Suprapubic skin (tissue), 4 donors: ENCODE measurements around the gene RPS6KA4. TPM values are rescaled to one million over a fixed set of nuclear protein-coding genes. Genes with fewer than 3 reads are reported as not detected.
"Not testable (repeated sequence)": the region's sequence is repeated elsewhere in the genome, so short reads cannot be mapped to it uniquely, and the experiment has no call there.

Source experiments
- DNase-seq, 2 donors: peaks; one replicate each; pipeline ENCODE4 v3.0.0-alpha.2; 2019; ENCODE audit warnings: low spot score in 2 of 2
- H3K27ac ChIP-seq: fragments of 200-600 bp; sonication (generic); one replicate; pipeline ENCODE4 v1.5.1; 2019
- H3K27me3 ChIP-seq: fragments of 200-600 bp; sonication (generic); one replicate; pipeline ENCODE4 v1.5.1; 2019
- H3K36me3 ChIP-seq: fragments of 200-600 bp; sonication (generic); one replicate; pipeline ENCODE4 v1.5.1; 2019
- H3K4me1 ChIP-seq: fragments of 200-600 bp; sonication (generic); one replicate; pipeline ENCODE4 v1.5.1; 2019
- H3K4me3 ChIP-seq: fragments of 200-600 bp; sonication (generic); one replicate; pipeline ENCODE4 v1.5.1; 2019; ENCODE audit warnings: mild to moderate bottlenecking
- H3K9me3 ChIP-seq: fragments of 200-600 bp; sonication (generic); one replicate; pipeline ENCODE4 v1.5.1; 2019
- EP300 ChIP-seq: sonication (generic); formaldehyde crosslinking; IDR thresholded peaks from one replicate; pipeline ENCODE4 v1.6.1; 2017; ENCODE audit warnings: antibody characterized with exemption
- POLR2A ChIP-seq, 2 donors: fragments of 450-650 bp; IDR thresholded peaks; one replicate each; pipeline ENCODE4 v1.6.1; 2017; ENCODE audit warnings: antibody characterized with exemption in 2 of 2, mild to moderate bottlenecking in 2 of 2, moderate library complexity in 2 of 2
- POLR2AphosphoS5 ChIP-seq, 3 donors: sonication (generic); formaldehyde crosslinking; IDR thresholded peaks; one replicate each; pipeline ENCODE4 v1.6.1; 2017; ENCODE audit warnings: antibody characterized with exemption in 3 of 3
- WGBS: methylation state at CpG from one replicate; pipeline ENCODE4 v1.1.5; 2018; 5-methylcytosine and 5-hydroxymethylcytosine counted together
- total RNA-seq, 4 donors: library from RNA; depleted of rRNA; stranded (reverse); fragments of >200 nt; gene quantifications; one replicate each; pipeline ENCODE4 v1.1.0, GENCODE V29; 2016
- TF ChIP-seq, protein P1 (sequence below), 2 donors: fragments of 200-600 bp in 1 of 2; fragments of 450-650 bp in 1 of 2; sonication (generic) in 1 of 2; IDR thresholded peaks; one replicate each; pipeline ENCODE4 v1.5.1; 2016 to 2019; ENCODE audit warnings: antibody characterized with exemption in 2 of 2, mild to moderate bottlenecking in 1 of 2, moderate library complexity in 1 of 2

The RPS6KA4 gene
- total RNA-seq, 4 donors from 2014 or later: 29.4 to 46.0 (median 39.6) TPM

DNA sequence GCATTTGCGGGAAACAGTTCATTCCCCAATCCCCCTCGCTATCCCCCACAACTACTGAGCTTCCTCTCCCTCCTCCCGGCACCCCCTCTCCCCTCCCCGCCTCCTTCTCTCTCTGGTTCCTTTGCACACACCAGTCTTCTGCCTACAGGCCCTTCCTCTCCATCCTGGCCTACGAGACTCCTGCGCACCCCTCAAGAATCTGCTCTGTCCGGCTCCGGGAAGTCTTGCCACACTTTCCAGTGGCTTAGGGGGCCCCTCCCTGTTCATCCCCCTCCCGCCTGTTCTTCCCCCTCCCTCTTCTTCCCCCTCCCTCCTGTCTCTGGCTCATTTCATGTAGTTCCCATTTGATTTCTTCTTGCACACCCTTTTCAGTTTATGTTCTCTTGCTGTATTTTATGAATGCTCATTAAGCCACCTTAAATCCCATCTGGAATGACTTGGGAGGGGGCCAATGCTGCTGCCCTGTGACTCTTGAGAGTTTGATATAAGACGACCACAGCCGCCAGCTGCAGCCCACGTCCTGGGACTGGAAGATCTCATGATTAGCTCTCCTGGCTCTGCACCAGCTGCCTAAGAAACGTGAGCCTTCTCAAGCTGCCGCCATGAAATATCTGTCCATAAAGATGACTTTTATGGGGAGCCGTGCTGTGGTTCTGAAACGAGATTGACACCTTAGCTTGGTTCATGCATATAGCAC, 50.9 kb downstream of the RPS6KA4 start:
- no peaks in the 10 kb centered on the region for H3K36me3 ChIP-seq
- H3K4me3 ChIP-seq: no peak overlapping the region
- TF ChIP-seq POLR2A (IDR thresholded peaks at IDR 0.05): no peak
- TF ChIP-seq POLR2AphosphoS5 (IDR thresholded peaks at IDR 0.05): no peak
- TF ChIP-seq EP300: no peak
- TF ChIP-seq, protein P1, sequence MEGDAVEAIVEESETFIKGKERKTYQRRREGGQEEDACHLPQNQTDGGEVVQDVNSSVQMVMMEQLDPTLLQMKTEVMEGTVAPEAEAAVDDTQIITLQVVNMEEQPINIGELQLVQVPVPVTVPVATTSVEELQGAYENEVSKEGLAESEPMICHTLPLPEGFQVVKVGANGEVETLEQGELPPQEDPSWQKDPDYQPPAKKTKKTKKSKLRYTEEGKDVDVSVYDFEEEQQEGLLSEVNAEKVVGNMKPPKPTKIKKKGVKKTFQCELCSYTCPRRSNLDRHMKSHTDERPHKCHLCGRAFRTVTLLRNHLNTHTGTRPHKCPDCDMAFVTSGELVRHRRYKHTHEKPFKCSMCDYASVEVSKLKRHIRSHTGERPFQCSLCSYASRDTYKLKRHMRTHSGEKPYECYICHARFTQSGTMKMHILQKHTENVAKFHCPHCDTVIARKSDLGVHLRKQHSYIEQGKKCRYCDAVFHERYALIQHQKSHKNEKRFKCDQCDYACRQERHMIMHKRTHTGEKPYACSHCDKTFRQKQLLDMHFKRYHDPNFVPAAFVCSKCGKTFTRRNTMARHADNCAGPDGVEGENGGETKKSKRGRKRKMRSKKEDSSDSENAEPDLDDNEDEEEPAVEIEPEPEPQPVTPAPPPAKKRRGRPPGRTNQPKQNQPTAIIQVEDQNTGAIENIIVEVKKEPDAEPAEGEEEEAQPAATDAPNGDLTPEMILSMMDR (IDR thresholded peaks at IDR 0.05): no peak
- peaks cover 4% of the 10 kb centered on the region for H3K27me3 ChIP-seq
- DNase-seq: no peak
- no peaks in the 10 kb centered on the region for H3K9me3 ChIP-seq
- WGBS: 48% methylated on average over 16 of the region's 16 CpGs
- peaks cover 9% of the 10 kb centered on the region for H3K4me1 ChIP-seq
- no peak overlapping the region for H3K27ac ChIP-seq

DNA sequence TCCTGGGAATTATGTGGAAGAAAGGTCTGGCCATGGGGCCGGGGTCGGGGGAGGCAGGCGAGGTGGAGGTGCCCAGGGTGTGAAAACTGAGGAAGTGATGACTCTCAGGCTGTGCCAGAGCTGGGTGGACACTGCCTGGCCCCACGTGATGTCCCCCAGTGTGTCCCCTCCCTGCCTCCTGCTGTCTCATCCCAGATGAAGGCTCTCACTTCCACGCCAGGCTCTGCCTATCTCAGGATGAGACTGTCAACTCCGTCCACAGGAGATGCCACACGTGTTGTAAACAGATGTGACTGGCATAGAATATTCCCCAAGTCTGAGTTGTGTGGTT, 51.4 kb downstream of the RPS6KA4 start:
- DNase-seq: no peak
- Histone ChIP-seq H3K9me3 (no peaks in the 10 kb centered on the region), H3K27ac (no peak overlapping the region), H3K4me3 (no peak overlapping the region), H3K27me3 (peaks cover 4% of the 10 kb centered on the region), H3K36me3 (no peaks in the 10 kb centered on the region), H3K4me1 (peaks cover 9% of the 10 kb centered on the region)
- WGBS: 74% methylated on average over 7 of the region's 7 CpGs
- TF ChIP-seq POLR2A (IDR thresholded peaks at IDR 0.05) (no peak), EP300 (no peak), POLR2AphosphoS5 (IDR thresholded peaks at IDR 0.05) (no peak)
- TF ChIP-seq, protein P1 (IDR thresholded peaks at IDR 0.05): no peak

DNA sequence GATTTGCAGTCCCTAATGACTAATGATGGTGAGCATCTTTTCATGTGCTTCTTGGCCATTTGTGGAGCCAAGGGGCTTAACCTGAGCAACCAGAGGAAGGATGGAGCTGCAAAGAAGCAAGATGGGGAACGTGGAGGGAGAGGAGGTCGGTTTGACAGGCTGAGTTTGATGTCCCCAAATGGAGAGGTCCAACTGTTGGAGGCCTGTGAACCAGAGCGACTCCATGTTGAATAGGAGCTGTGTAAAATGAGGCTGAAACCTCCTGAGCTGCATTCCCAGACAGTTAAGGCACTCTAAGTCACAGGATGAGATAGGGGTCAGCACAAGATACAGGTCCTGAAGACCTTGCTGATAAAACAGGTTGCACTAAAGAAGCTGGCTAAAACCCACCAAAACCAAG, 54.5 kb downstream of the RPS6KA4 start:
- TF ChIP-seq POLR2AphosphoS5 (IDR thresholded peaks at IDR 0.05) (no peak), POLR2A (IDR thresholded peaks at IDR 0.05) (no peak), EP300 (no peak)
- TF ChIP-seq, protein P1 (IDR thresholded peaks at IDR 0.05): no peak
- DNase-seq: no peak
- 85% methylated on average over 3 of the region's 3 CpGs for WGBS
- Histone ChIP-seq H3K27me3 (peaks cover 4% of the 10 kb centered on the region), H3K36me3 (no peaks in the 10 kb centered on the region), H3K9me3 (no peaks in the 10 kb centered on the region), H3K27ac (no peak overlapping the region), H3K4me1 (peaks cover 9% of the 10 kb centered on the region), H3K4me3 (no peak overlapping the region)

DNA sequence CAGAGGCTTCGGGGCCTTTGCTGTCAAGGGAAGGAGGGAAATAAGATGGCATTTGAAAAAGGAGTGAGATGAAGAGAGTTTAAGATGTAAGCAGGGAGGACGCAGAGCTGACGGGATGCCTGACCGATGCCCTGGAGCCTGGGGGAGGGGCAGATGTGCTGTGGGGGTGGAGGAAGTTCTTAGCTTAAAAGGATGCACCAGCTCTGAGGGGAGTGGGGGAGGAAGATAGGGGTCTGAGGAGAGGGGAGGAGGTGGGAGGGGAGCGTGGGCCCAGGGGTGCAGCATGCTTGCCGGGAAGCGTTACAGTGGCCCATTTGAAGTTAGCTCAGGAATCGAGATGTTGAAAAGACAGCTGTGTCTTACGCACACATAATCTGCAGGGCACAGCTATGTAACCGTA, 56.3 kb downstream of the RPS6KA4 start:
- TF ChIP-seq POLR2AphosphoS5 (IDR thresholded peaks at IDR 0.05) (no peak), POLR2A (IDR thresholded peaks at IDR 0.05) (no peak), EP300 (no peak)
- TF ChIP-seq, protein P1 (IDR thresholded peaks at IDR 0.05): no peak
- WGBS: 66% methylated on average over 10 of the region's 10 CpGs
- DNase-seq: no peak
- Histone ChIP-seq H3K4me1 (peaks cover 1% of the 10 kb centered on the region), H3K27ac (no peak overlapping the region), H3K4me3 (no peak overlapping the region), H3K27me3 (peaks cover 4% of the 10 kb centered on the region), H3K36me3 (no peaks in the 10 kb centered on the region), H3K9me3 (no peaks in the 10 kb centered on the region)

DNA sequence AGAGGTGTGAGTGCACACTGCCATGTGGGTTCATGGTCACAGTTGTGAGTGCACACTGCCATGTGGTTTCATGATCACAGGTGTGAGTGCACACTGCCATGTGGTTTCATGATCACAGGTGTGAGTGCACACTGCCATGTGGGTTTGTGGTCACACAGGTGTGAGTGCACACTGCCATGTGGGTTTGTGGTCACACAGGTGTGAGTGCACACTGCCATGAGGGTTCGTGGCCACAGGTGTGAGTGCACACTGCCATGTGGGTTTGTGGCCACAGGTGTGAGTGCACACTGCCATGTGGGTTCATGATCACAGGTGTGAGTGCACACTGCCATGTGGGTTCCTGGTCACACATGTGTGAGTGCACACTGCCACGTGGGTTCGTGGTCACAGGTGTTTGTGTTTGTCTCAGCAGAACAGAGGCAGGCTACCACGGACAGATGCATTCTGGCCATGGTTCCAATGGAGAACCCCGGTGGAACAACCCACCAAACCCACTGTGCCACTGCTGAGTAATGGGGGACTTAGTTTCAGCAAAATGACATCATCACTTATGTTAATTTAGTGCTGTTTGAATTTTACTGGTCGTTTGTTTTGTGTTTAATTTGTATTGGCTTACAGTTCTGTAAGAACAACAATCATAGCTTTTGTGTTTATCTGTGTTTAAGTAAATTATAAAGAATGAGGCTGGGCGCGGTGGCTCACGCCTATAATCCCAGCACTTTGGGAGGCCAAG, 57.2 kb downstream of the RPS6KA4 start:
- H3K9me3 ChIP-seq: peaks cover under 1% of the 10 kb centered on the region
- no peaks in the 10 kb centered on the region for H3K36me3 ChIP-seq
- 78% methylated on average over 4 of the region's 9 CpGs for WGBS
- DNase-seq: no peak
- no peak overlapping the region for H3K27ac ChIP-seq
- H3K27me3 ChIP-seq: peaks cover 3% of the 10 kb centered on the region
- no peaks in the 10 kb centered on the region for H3K4me1 ChIP-seq
- TF ChIP-seq, protein P1 (IDR thresholded peaks at IDR 0.05): no peak
- TF ChIP-seq POLR2AphosphoS5 (IDR thresholded peaks at IDR 0.05): no peak
- no peak for TF ChIP-seq EP300
- TF ChIP-seq POLR2A (IDR thresholded peaks at IDR 0.05): no peak
- H3K4me3 ChIP-seq: no peak overlapping the region

DNA sequence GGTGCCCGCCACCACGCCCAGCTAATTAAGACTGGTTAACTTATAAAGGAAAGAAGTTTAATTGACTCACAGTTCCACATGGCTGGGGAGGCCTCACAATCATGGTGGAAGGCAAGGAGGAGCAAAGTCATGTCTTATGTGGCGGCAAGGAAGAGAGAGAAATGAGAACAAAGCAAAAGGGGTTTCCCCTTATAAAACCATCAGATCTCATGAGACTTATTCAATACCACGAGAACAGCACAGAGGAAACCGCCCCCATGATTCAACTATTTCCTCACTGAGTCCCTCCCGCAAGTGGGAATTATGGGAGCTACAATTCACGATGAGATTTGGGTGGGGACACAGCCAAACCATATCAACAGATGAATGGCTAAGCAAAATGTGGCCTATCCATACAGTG, 59.3 kb downstream of the RPS6KA4 start:
- H3K27ac ChIP-seq, H3K27me3 ChIP-seq, H3K36me3 ChIP-seq, H3K9me3 ChIP-seq, H3K4me1 ChIP-seq, H3K4me3 ChIP-seq, DNase-seq: not testable (repeated sequence)
- WGBS: 83% methylated on average over 7 of the region's 7 CpGs
